AG09319 (cell line): ENCODE measurements around the gene IQCE.
A peak's percentile ranks its signal among the peaks of the same experiment; 100 is the strongest.

ENCODE experiments used
- DNase-seq: peaks from one replicate; pipeline ENCODE4 v3.0.0-alpha.2; 2010; ENCODE audit warnings: low read depth; ENCODE audit errors: extremely low read depth
- CTCF ChIP-seq: IDR thresholded peaks from 2 replicates; pipeline ENCODE4 v1.5.1; 2011; ENCODE audit warnings: low read depth, mild to moderate bottlenecking, inconsistent platforms, low read length, moderate library complexity

Gene IQCE

GRCh38 chr7:2635810-2636701 is 77.3 kb downstream of the IQCE start:
- DNase-seq = no peak
- TF ChIP-seq CTCF = no peak

- TF ChIP-seq CTCF = no peak
- DNase-seq = no peak
Observed at GRCh38 chr7:2637066-2637471, 78.3 kb downstream of the IQCE start.

- no peak for TF ChIP-seq CTCF
- no peak for DNase-seq
Observed at GRCh38 chr7:2637505-2638223, 78.9 kb downstream of the IQCE start.

- peak; percentile 57 for DNase-seq
- TF ChIP-seq CTCF = no peak
Observed at GRCh38 chr7:2638224-2638991, 79.6 kb downstream of the IQCE start.

GRCh38 chr7:2639181-2639681 is 80.5 kb downstream of the IQCE start:
- TF ChIP-seq CTCF = no peak
- no peak for DNase-seq

GRCh38 chr7:2639695-2640481 is 81.1 kb downstream of the IQCE start:
- no peak for DNase-seq
- no peak for TF ChIP-seq CTCF
